Bronchial epithelial cell (primary cell): ENCODE data around the gene THRA. TPM values are rescaled to one million over a fixed set of nuclear protein-coding genes. Genes with fewer than 3 reads are reported as not detected.

Experiments
- DNase-seq: peaks from one replicate; pipeline ENCODE4 v3.0.0-alpha.2; 2010; ENCODE audit warnings: low read depth
- FAIRE-seq: peaks from 2 replicates; lab custom pipeline; 2011; peaks lifted over from hg19 to GRCh38; lab: Jason Lieb, UNC
- H3K27me3 ChIP-seq: 2 replicates; pipeline ENCODE4 v1.5.1; 2011; ENCODE audit warnings: low read length; ENCODE audit not compliant: control insufficient read depth, insufficient read depth
- H3K36me3 ChIP-seq: 2 replicates; pipeline ENCODE4 v1.5.1; 2011; ENCODE audit warnings: low read length; ENCODE audit not compliant: control insufficient read depth, insufficient read depth
- H3K4me3 ChIP-seq: 2 replicates; pipeline ENCODE4 v1.5.1; 2011; ENCODE audit warnings: mild to moderate bottlenecking, low read depth, low read length, control low read depth
- CTCF ChIP-seq: IDR thresholded peaks from 2 replicates; pipeline ENCODE4 v1.5.1; 2011; ENCODE audit warnings: mild to moderate bottlenecking, moderate library complexity, low read length, control low read depth, inconsistent platforms; ENCODE audit not compliant: insufficient read depth, severe bottlenecking
- total RNA-seq: library from RNA; depleted of rRNA; stranded (reverse); fragments of >200 nt; gene quantifications from 2 replicates; pipeline ENCODE4 v1.2.1, GENCODE V29; 2014

THRA gene
- total RNA-seq, 1 donor from 2014 or later, result 5.8 TPM

GRCh38 chr17:40076591-40076990 lies 13.8 kb downstream of the THRA start:
- FAIRE-seq (no peak), DNase-seq (no peak)
- Histone ChIP-seq H3K27me3 (peaks cover 2% of the 10 kb centered on the region), H3K36me3 (no peaks in the 10 kb centered on the region), H3K4me3 (no peak overlapping the region)
- no peak for TF ChIP-seq CTCF

GRCh38 chr17:40079545-40079944 lies 16.8 kb downstream of the THRA start:
- no peak overlapping the region for H3K4me3 ChIP-seq
- TF ChIP-seq CTCF, result no peak
- DNase-seq (no peak), FAIRE-seq (no peak)
- H3K27me3 ChIP-seq, result no peaks in the 10 kb centered on the region
- no peaks in the 10 kb centered on the region for H3K36me3 ChIP-seq

GRCh38 chr17:40084477-40084876 lies 21.7 kb downstream of the THRA start:
- TF ChIP-seq CTCF, result no peak
- Histone ChIP-seq H3K36me3 (no peaks in the 10 kb centered on the region), H3K27me3 (no peaks in the 10 kb centered on the region), H3K4me3 (no peak overlapping the region)
- DNase-seq (no peak), FAIRE-seq (no peak)

- DNase-seq (no peak), FAIRE-seq (no peak)
- Histone ChIP-seq H3K27me3 (no peaks in the 10 kb centered on the region), H3K36me3 (no peaks in the 10 kb centered on the region), H3K4me3 (no peak overlapping the region)
- peak; percentile 80 for TF ChIP-seq CTCF
These were observed 23.6 kb downstream of the THRA start for GRCh38 chr17:40086150-40087044.

GRCh38 chr17:40087049-40087794 lies 24.5 kb downstream of the THRA start:
- FAIRE-seq, result peak; percentile 97
- Histone ChIP-seq H3K36me3 (no peaks in the 10 kb centered on the region), H3K4me3 (no peak overlapping the region), H3K27me3 (no peaks in the 10 kb centered on the region)
- TF ChIP-seq CTCF, result no peak
- no peak for DNase-seq
